ENCODE results near the gene PPAN. TPM values are rescaled to one million over a fixed set of nuclear protein-coding genes. Genes with fewer than 3 reads are reported as not detected.

PPAN gene
- total and polyA plus RNA-seq, 5 donors from 2014 or later = 14.1 to 62.2 (median 25.7) TPM

GRCh38 chr19:10133596-10133995 lies 27.4 kb downstream of the PPAN start:
- H3K9me3 Mint-ChIP-seq = no peaks in the 10 kb centered on the region
- no peak for ATAC-seq (ENCODE audit: low read depth in 2 of 2)
- Histone ChIP-seq H3K4me3 (ENCODE audit: low read depth, low read length) (no peak overlapping the region), H3K9me3 (ENCODE audit: control insufficient read depth in 2 of 2, low read length in 2 of 2) (no peaks in the 10 kb centered on the region), H3K4me1 (ENCODE audit: control insufficient read depth, insufficient read depth, low read length, poor library complexity, severe bottlenecking) (no peaks in the 10 kb centered on the region), H3K27me3 (ENCODE audit: control insufficient read depth, insufficient read depth, low read length) (no peaks in the 10 kb centered on the region), H3K27ac (ENCODE audit: insufficient read depth, low read length, poor library complexity, severe bottlenecking) (no peak overlapping the region), H3K36me3 (ENCODE audit: control insufficient read depth, insufficient read depth, low read length) (peaks cover 67% of the 10 kb centered on the region)
- H3K4me1 Mint-ChIP-seq = peaks cover 0 to 4% (median 2%) of the 10 kb centered on the region in 4 donors
- H3K4me3 Mint-ChIP-seq = no peak overlapping the region
- no peak for DNase-seq
- H3K36me3 Mint-ChIP-seq = peaks cover 24% of the 10 kb centered on the region
- H3K27ac Mint-ChIP-seq = peak overlapping the region in 1 of 3 donors; percentile 20
- no peaks in the 10 kb centered on the region for H3K27me3 Mint-ChIP-seq

GRCh38 chr19:10134040-10134439 lies 27.9 kb downstream of the PPAN start:
- H3K27me3 ChIP-seq (ENCODE audit: control insufficient read depth, insufficient read depth, low read length) = no peaks in the 10 kb centered on the region

DNA sequence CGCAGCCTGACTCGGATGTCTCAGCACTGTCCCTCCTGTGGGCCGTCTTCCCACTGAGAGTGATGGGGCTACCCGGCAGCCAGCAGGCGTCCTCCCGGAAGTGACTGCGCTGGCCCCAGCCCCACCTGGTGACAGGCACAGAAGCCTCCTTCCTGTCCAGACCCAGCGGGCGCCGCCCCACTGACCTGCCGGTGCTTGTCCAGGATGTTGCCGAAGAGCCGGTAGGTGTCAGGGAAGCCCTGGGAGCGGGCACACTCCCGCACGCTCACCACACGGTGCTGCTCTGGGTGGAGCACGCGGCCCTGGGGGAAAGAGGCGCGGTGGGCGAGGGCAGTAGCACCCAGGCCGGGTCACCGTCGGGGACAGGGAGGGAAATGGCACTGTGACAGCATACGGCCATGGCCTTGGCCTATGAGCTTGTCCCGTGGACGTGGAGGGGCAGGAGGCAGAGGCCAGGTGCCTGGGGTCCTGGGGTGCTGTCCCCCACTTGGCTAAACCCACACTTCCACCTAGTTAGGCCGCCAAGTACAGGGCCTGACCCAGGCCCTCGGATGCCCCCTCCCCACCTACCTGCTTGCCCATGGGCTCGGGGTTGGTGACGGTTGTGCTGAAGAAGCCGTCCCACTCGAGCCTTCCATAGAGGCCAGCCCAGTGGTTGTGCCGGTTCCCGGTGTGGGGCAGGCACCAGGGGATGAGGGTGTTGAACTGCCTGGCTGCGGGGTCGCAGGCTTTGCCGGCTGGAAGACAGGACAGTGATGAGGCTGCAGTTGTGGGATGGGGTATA lies 29.6 kb downstream of the PPAN start:
- H3K4me1 ChIP-seq (ENCODE audit: control insufficient read depth, insufficient read depth, low read length, poor library complexity, severe bottlenecking) = peaks cover 2% of the 10 kb centered on the region
- H3K27me3 Mint-ChIP-seq = no peaks in the 10 kb centered on the region
- no peak overlapping the region for H3K4me3 ChIP-seq (ENCODE audit: low read depth, low read length)
- no peaks in the 10 kb centered on the region for H3K9me3 Mint-ChIP-seq
- peaks cover 0 to 3% (median 0%) of the 10 kb centered on the region in 4 donors for H3K4me1 Mint-ChIP-seq
- no peak for ATAC-seq (ENCODE audit: low read depth in 2 of 2)
- H3K27ac Mint-ChIP-seq = peak overlapping the region in 2 of 3 donors; percentile 26 to 60
- no peak overlapping the region for H3K4me3 Mint-ChIP-seq
- no peak overlapping the region for H3K27ac ChIP-seq (ENCODE audit: insufficient read depth, low read length, poor library complexity, severe bottlenecking)
- H3K36me3 ChIP-seq (ENCODE audit: control insufficient read depth, insufficient read depth, low read length) = peaks cover 80% of the 10 kb centered on the region
- no peak for DNase-seq
- H3K9me3 ChIP-seq (ENCODE audit: control insufficient read depth in 2 of 2, low read length in 2 of 2) = no peaks in the 10 kb centered on the region
- H3K36me3 Mint-ChIP-seq = peaks cover 26% of the 10 kb centered on the region
- no peaks in the 10 kb centered on the region for H3K27me3 ChIP-seq (ENCODE audit: control insufficient read depth, insufficient read depth, low read length)

More at GRCh38 chr19:10134040-10134439, 27.9 kb downstream of the PPAN start:
- Mint-ChIP-seq H3K36me3 (peaks cover 24% of the 10 kb centered on the region), H3K27me3 (no peaks in the 10 kb centered on the region), H3K27ac (no peak overlapping the region), H3K4me1 (peaks cover 0 to 4% (median 2%) of the 10 kb centered on the region in 4 donors), H3K9me3 (no peaks in the 10 kb centered on the region), H3K4me3 (no peak overlapping the region)
- no peaks in the 10 kb centered on the region for H3K4me1 ChIP-seq (ENCODE audit: control insufficient read depth, insufficient read depth, low read length, poor library complexity, severe bottlenecking)
- no peak overlapping the region for H3K27ac ChIP-seq (ENCODE audit: insufficient read depth, low read length, poor library complexity, severe bottlenecking)
- DNase-seq = no peak
- no peak overlapping the region for H3K4me3 ChIP-seq (ENCODE audit: low read depth, low read length)
- ATAC-seq (ENCODE audit: low read depth in 2 of 2) = no peak
- H3K9me3 ChIP-seq (ENCODE audit: control insufficient read depth in 2 of 2, low read length in 2 of 2) = no peaks in the 10 kb centered on the region
- peaks cover 68% of the 10 kb centered on the region for H3K36me3 ChIP-seq (ENCODE audit: control insufficient read depth, insufficient read depth, low read length)

GRCh38 chr19:10136936-10137335 lies 30.8 kb downstream of the PPAN start:
- Histone ChIP-seq H3K36me3 (ENCODE audit: control insufficient read depth, insufficient read depth, low read length) (peaks cover 76% of the 10 kb centered on the region), H3K4me3 (ENCODE audit: low read depth, low read length) (no peak overlapping the region), H3K9me3 (ENCODE audit: control insufficient read depth in 2 of 2, low read length in 2 of 2) (no peaks in the 10 kb centered on the region), H3K4me1 (ENCODE audit: control insufficient read depth, insufficient read depth, low read length, poor library complexity, severe bottlenecking) (peaks cover 14% of the 10 kb centered on the region), H3K27ac (ENCODE audit: insufficient read depth, low read length, poor library complexity, severe bottlenecking) (no peak overlapping the region), H3K27me3 (ENCODE audit: control insufficient read depth, insufficient read depth, low read length) (no peaks in the 10 kb centered on the region)
- peak overlapping the region in 1 of 3 donors; percentile 87 for H3K27ac Mint-ChIP-seq
- ATAC-seq (ENCODE audit: low read depth in 2 of 2) (no peak), DNase-seq (no peak)
- no peaks in the 10 kb centered on the region for H3K27me3 Mint-ChIP-seq
- peaks cover 0 to 15% (median 5%) of the 10 kb centered on the region in 4 donors for H3K4me1 Mint-ChIP-seq
- H3K4me3 Mint-ChIP-seq = no peak overlapping the region
- H3K36me3 Mint-ChIP-seq = peaks cover 22% of the 10 kb centered on the region
- H3K9me3 Mint-ChIP-seq = no peaks in the 10 kb centered on the region

DNA sequence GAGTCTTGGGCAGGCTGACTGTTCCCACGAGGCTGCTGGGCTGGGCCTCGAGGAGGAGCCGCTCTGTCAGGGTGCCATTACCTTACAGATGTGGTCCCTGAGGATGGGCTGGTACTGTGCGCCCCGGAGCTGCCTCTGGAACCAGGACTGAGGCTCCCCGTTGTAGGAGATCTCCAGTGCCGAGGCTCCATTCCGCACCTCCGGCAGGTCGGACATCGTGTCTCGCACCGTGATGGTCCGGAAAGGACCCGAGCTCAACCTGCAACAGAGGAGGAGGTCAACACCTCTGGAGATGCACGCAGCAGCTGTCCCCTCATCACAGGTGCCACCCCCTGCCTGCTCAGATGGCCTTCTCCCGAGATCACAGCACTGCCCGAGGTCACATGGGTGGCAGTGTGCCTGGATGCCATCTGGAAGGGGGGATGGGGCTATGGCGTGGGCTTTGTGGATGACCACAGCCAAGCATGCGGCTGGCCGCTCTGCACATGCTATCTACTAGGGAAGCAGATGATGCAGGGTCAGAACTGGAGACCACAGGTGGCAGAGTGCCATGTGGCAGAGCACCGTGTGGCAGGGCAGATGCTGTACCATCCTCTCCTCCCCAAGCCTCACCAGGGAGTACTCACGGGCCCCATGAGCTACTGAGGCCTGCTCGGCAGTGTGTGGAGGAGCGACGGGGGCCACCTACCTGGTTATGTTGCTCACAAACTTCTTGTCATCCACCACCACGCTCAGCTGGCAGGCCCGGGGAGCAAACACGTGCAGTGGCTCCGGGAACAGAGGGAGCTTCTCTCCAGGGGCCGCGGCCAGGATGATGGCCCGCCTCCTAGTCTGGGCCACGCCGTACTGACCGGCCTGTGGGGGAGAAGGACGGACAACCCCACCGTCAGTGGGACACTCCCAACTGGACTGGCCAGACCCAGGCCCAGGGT lies 31.9 kb downstream of the PPAN start:
- Histone ChIP-seq H3K36me3 (ENCODE audit: control insufficient read depth, insufficient read depth, low read length) (peaks cover 71% of the 10 kb centered on the region), H3K4me1 (ENCODE audit: control insufficient read depth, insufficient read depth, low read length, poor library complexity, severe bottlenecking) (peaks cover 25% of the 10 kb centered on the region), H3K27me3 (ENCODE audit: control insufficient read depth, insufficient read depth, low read length) (no peaks in the 10 kb centered on the region), H3K27ac (ENCODE audit: insufficient read depth, low read length, poor library complexity, severe bottlenecking) (no peak overlapping the region), H3K9me3 (ENCODE audit: control insufficient read depth in 2 of 2, low read length in 2 of 2) (no peaks in the 10 kb centered on the region), H3K4me3 (ENCODE audit: low read depth, low read length) (no peak overlapping the region)
- H3K27ac Mint-ChIP-seq = peak overlapping the region in 1 of 3 donors; percentile 38
- H3K27me3 Mint-ChIP-seq = no peaks in the 10 kb centered on the region
- peaks cover 5 to 25% (median 10%) of the 10 kb centered on the region in 4 donors for H3K4me1 Mint-ChIP-seq
- peaks cover 25% of the 10 kb centered on the region for H3K36me3 Mint-ChIP-seq
- DNase-seq (no peak), ATAC-seq (ENCODE audit: low read depth in 2 of 2) (no peak)
- peaks cover 0 to 1% (median 0%) of the 10 kb centered on the region in 7 donors for H3K9me3 Mint-ChIP-seq
- H3K4me3 Mint-ChIP-seq = no peak overlapping the region

DNA sequence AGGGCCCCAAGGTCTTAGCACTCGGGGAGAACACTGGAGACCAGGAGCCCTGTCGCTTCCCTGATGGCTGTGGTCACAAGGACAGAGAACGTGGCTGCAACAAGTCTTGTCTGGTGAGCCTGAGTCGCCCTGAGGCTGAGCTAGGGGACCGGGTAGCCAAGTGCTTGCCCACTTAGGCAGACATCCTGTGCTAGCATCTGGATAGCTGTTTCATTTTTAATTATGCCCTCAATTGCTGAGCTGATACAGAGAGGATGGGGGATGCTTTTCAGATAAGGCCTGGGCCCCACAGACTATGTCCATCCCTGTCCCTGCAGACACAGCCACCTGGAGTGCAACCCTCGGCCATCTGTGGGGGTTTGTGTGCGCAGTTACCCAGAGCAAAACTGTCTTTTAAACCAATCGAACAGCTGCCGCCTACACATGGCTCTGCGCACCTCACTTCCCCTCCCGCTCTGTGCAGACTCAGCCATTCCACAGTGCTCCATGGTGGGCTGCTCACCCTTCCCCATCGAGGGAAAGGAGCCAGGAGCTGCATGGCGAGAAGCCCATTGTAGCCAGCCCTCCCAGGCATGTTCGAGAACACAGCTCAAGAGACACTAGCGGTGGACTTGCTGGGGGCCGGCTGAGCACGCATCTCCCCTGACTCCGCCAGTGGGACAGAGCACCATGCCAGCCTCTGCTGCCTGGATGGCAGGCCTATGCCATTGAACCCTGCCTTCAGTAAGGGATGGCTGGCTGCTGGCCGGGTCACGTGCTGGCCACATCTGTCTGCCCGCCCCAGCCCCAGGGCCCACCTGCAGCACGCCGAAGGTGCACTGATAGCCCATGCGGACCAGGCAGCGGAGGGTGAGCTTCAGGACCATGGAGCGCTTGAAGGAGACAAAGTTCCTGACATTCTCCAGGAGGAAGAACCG lies 33.0 kb downstream of the PPAN start:
- ATAC-seq (ENCODE audit: low read depth in 2 of 2) (no peak), DNase-seq (no peak)
- Mint-ChIP-seq H3K27ac (peak overlapping the region in 2 of 3 donors; percentile 51 to 52), H3K9me3 (peaks cover 0 to 1% (median 0%) of the 10 kb centered on the region in 7 donors), H3K36me3 (peaks cover 23% of the 10 kb centered on the region), H3K4me1 (peaks cover 6 to 37% (median 15%) of the 10 kb centered on the region in 4 donors), H3K4me3 (no peak overlapping the region), H3K27me3 (no peaks in the 10 kb centered on the region)
- Histone ChIP-seq H3K36me3 (ENCODE audit: control insufficient read depth, insufficient read depth, low read length) (peaks cover 60% of the 10 kb centered on the region), H3K27me3 (ENCODE audit: control insufficient read depth, insufficient read depth, low read length) (no peaks in the 10 kb centered on the region), H3K9me3 (ENCODE audit: control insufficient read depth in 2 of 2, low read length in 2 of 2) (no peaks in the 10 kb centered on the region), H3K27ac (ENCODE audit: insufficient read depth, low read length, poor library complexity, severe bottlenecking) (no peak overlapping the region), H3K4me1 (ENCODE audit: control insufficient read depth, insufficient read depth, low read length, poor library complexity, severe bottlenecking) (peaks cover 36% of the 10 kb centered on the region), H3K4me3 (ENCODE audit: low read depth, low read length) (no peak overlapping the region)

GRCh38 chr19:10139952-10140351 lies 33.8 kb downstream of the PPAN start:
- Mint-ChIP-seq H3K27me3 (no peaks in the 10 kb centered on the region), H3K4me1 (peaks cover 6 to 45% (median 15%) of the 10 kb centered on the region in 4 donors), H3K4me3 (no peak overlapping the region), H3K36me3 (peaks cover 23% of the 10 kb centered on the region), H3K9me3 (peaks cover 0 to 1% (median 0%) of the 10 kb centered on the region in 7 donors), H3K27ac (no peak overlapping the region)
- no peak for DNase-seq
- H3K27me3 ChIP-seq (ENCODE audit: control insufficient read depth, insufficient read depth, low read length) = no peaks in the 10 kb centered on the region
- no peak overlapping the region for H3K27ac ChIP-seq (ENCODE audit: insufficient read depth, low read length, poor library complexity, severe bottlenecking)
- no peak overlapping the region for H3K4me3 ChIP-seq (ENCODE audit: low read depth, low read length)
- peaks cover 44% of the 10 kb centered on the region for H3K4me1 ChIP-seq (ENCODE audit: control insufficient read depth, insufficient read depth, low read length, poor library complexity, severe bottlenecking)
- no peak for ATAC-seq (ENCODE audit: low read depth in 2 of 2)
- no peaks in the 10 kb centered on the region for H3K9me3 ChIP-seq (ENCODE audit: control insufficient read depth in 2 of 2, low read length in 2 of 2)
- peaks cover 63% of the 10 kb centered on the region for H3K36me3 ChIP-seq (ENCODE audit: control insufficient read depth, insufficient read depth, low read length)
